Activated CD4-positive, alpha-beta memory T cell treated with anti-CD3 and anti-CD28 coated beads for 36 hours (primary cell): ENCODE measurements around the gene KCNIP1. TPM values are rescaled to one million over a fixed set of nuclear protein-coding genes. Genes with fewer than 3 reads are reported as not detected.

ENCODE experiments used
- CTCF ChIA-PET: fragments of 350-600 bp; sonication (Branson Sonifier 250); formaldehyde crosslinking; loops from one replicate; lab custom pipeline; 2021; ENCODE audit warnings: antibody characterized with exemption, inconsistent platforms; lab: Charles Lee
- POLR2A ChIA-PET: fragments of 350-600 bp; sonication (Branson Sonifier 250); formaldehyde crosslinking; loops from one replicate; lab custom pipeline; 2021; ENCODE audit warnings: antibody characterized with exemption; lab: Charles Lee
- DNase-seq: peaks from one replicate; pipeline ENCODE4 v3.0.0-alpha.2; 2020
- H3K27ac Mint-ChIP-seq: one replicate; pipeline ENCODE4 v1.8.0; 2021; ENCODE audit warnings: mixed read lengths
- H3K27me3 Mint-ChIP-seq: one replicate; pipeline ENCODE4 v1.8.0; 2021; ENCODE audit warnings: mixed read lengths
- H3K36me3 Mint-ChIP-seq: one replicate; pipeline ENCODE4 v1.8.0; 2021; ENCODE audit warnings: mixed read lengths
- H3K4me1 Mint-ChIP-seq: one replicate; pipeline ENCODE4 v1.8.0; 2021; ENCODE audit warnings: low read depth, mixed read lengths
- H3K4me3 Mint-ChIP-seq: one replicate; pipeline ENCODE4 v1.8.0; 2021; ENCODE audit warnings: mild to moderate bottlenecking, mixed read lengths
- H3K9me3 Mint-ChIP-seq: one replicate; pipeline ENCODE4 v1.8.0; 2021; ENCODE audit warnings: mixed read lengths
- intact Hi-C: fragments of 100-400 bp; cut with micrococcal nuclease; formaldehyde crosslinking; loops from one replicate; pipeline ENCODE4 v1.15.1; 2023
- total RNA-seq, 2 experiments: library from RNA; stranded (reverse); gene quantifications; one replicate each; pipeline ENCODE4 v1.2.3, GENCODE V29; 2021

The KCNIP1 gene
- total RNA-seq, 2 experiments from 2014 or later = not detected

DNA sequence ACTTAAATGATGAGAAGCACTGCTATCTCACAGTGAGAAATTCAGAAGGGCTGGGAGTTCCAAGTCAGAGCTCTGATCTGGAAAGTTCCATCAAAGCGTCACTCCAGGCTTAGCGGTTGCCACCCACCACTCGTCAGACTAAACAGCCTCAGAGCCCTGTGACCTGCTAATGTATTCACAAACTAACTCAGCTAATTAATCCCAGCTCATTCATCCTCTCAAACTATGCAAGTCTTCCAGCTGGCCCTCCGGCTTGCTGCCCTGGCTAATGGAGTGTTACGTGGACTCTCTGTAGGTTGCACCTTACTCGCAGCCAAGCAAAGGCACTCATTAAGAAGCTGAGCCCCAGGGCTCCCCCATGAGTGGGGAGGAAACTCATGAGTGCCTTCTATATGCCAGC is 197.5 kb downstream of the KCNIP1 start:
- intact Hi-C loops = no loop called here

GRCh38 chr5:170704417-170705192 is 200.8 kb downstream of the KCNIP1 start:
- no peak overlapping the region for H3K27ac Mint-ChIP-seq
- peaks cover 4% of the 10 kb centered on the region for H3K27me3 Mint-ChIP-seq
- H3K36me3 Mint-ChIP-seq = no peaks in the 10 kb centered on the region
- ChIA-PET POLR2A (no interaction called here), CTCF (interaction anchor here (1.5 kb wide), 1 partner anchor 66 kb away, joined by 3 read pairs; no protein-coding TSS in a partner anchor)
- H3K9me3 Mint-ChIP-seq = no peaks in the 10 kb centered on the region
- H3K4me3 Mint-ChIP-seq = no peak overlapping the region
- no peak for DNase-seq
- intact Hi-C loops = no loop called here
- no peaks in the 10 kb centered on the region for H3K4me1 Mint-ChIP-seq

More for the DNA sequence above, 197.5 kb downstream of the KCNIP1 start:
- Mint-ChIP-seq H3K27ac (no peak overlapping the region), H3K4me1 (no peaks in the 10 kb centered on the region), H3K4me3 (no peak overlapping the region), H3K27me3 (peaks cover 7% of the 10 kb centered on the region), H3K36me3 (no peaks in the 10 kb centered on the region), H3K9me3 (no peaks in the 10 kb centered on the region)
- ChIA-PET CTCF (no interaction called here), POLR2A (no interaction called here)
- DNase-seq = no peak

- Mint-ChIP-seq H3K4me1 (no peaks in the 10 kb centered on the region), H3K27me3 (peaks cover 9% of the 10 kb centered on the region), H3K9me3 (no peaks in the 10 kb centered on the region), H3K36me3 (no peaks in the 10 kb centered on the region), H3K4me3 (no peak overlapping the region), H3K27ac (no peak overlapping the region)
- no peak for DNase-seq
- ChIA-PET CTCF (no interaction called here), POLR2A (no interaction called here)
- intact Hi-C loops = no loop called here
Observed at GRCh38 chr5:170709640-170710039, 205.8 kb downstream of the KCNIP1 start.

GRCh38 chr5:170711300-170711699 is 207.5 kb downstream of the KCNIP1 start:
- H3K27me3 Mint-ChIP-seq = peaks cover 10% of the 10 kb centered on the region
- H3K4me3 Mint-ChIP-seq = no peak overlapping the region
- no peak for DNase-seq
- ChIA-PET POLR2A (no interaction called here), CTCF (no interaction called here)
- no peaks in the 10 kb centered on the region for H3K9me3 Mint-ChIP-seq
- H3K36me3 Mint-ChIP-seq = no peaks in the 10 kb centered on the region
- no peaks in the 10 kb centered on the region for H3K4me1 Mint-ChIP-seq
- intact Hi-C loops = no loop called here
- H3K27ac Mint-ChIP-seq = no peak overlapping the region

DNA sequence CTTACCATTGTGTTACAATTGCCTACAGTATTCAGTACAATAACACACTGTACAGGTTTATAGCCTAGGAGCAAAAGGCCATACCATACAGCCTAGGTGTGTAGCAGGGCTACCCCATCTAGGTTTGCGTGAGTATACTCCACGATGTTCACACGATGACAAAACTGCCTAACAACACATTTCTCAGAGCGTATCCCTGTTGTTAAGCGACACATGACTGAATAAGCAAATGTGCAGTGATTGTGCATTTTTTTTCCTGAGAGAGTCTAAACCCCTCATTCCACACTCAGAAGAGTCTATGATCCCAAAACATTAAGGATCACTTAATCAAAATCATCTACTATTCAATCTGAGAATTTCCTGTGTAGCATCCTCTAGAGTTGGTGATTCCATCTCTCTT is 211.3 kb downstream of the KCNIP1 start:
- POLR2A ChIA-PET = no interaction called here
- CTCF ChIA-PET = no interaction called here
- no peak for DNase-seq
- Mint-ChIP-seq H3K27ac (no peak overlapping the region), H3K27me3 (peaks cover 22% of the 10 kb centered on the region), H3K4me1 (no peaks in the 10 kb centered on the region), H3K9me3 (no peaks in the 10 kb centered on the region), H3K4me3 (no peak overlapping the region), H3K36me3 (no peaks in the 10 kb centered on the region)
- intact Hi-C loops = no loop called here

- H3K4me3 Mint-ChIP-seq = no peak overlapping the region
- intact Hi-C loops = no loop called here
- no peaks in the 10 kb centered on the region for H3K36me3 Mint-ChIP-seq
- no peak for DNase-seq
- ChIA-PET CTCF (no interaction called here), POLR2A (no interaction called here)
- no peaks in the 10 kb centered on the region for H3K9me3 Mint-ChIP-seq
- peaks cover 19% of the 10 kb centered on the region for H3K27me3 Mint-ChIP-seq
- H3K4me1 Mint-ChIP-seq = no peaks in the 10 kb centered on the region
- no peak overlapping the region for H3K27ac Mint-ChIP-seq
Observed at GRCh38 chr5:170716396-170716795, 212.6 kb downstream of the KCNIP1 start.

DNA sequence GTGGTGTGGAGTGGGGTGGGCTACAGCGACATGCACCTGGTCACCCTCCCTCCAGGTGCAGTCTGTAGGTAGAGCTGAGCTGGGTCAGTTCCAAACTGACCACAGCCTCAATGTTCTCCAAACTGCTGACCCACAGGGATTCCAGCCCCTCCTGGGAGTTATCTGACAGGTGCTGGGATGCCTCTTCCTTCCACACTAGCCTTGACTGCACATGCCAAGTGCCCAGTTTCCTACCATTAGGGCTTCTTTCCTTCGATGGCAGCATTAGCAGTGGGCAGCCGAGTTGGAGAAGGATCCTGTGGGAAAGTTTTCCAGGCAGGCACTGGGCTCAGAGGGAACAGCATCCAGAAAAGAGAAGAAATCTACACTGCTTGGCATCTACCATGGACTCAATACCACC is 215.7 kb downstream of the KCNIP1 start:
- no peaks in the 10 kb centered on the region for H3K4me1 Mint-ChIP-seq
- H3K36me3 Mint-ChIP-seq = no peaks in the 10 kb centered on the region
- peaks cover 31% of the 10 kb centered on the region for H3K27me3 Mint-ChIP-seq
- H3K9me3 Mint-ChIP-seq = no peaks in the 10 kb centered on the region
- intact Hi-C loops = no loop called here
- no peak overlapping the region for H3K27ac Mint-ChIP-seq
- ChIA-PET CTCF (no interaction called here), POLR2A (no interaction called here)
- H3K4me3 Mint-ChIP-seq = no peak overlapping the region
- no peak for DNase-seq

GRCh38 chr5:170720179-170720578 is 216.4 kb downstream of the KCNIP1 start:
- ChIA-PET CTCF (no interaction called here), POLR2A (no interaction called here)
- Mint-ChIP-seq H3K9me3 (no peaks in the 10 kb centered on the region), H3K27me3 (peaks cover 33% of the 10 kb centered on the region), H3K27ac (no peak overlapping the region), H3K36me3 (no peaks in the 10 kb centered on the region), H3K4me3 (no peak overlapping the region), H3K4me1 (no peaks in the 10 kb centered on the region)
- DNase-seq = no peak
- intact Hi-C loops = no loop called here

GRCh38 chr5:170720984-170721383 is 217.2 kb downstream of the KCNIP1 start:
- Mint-ChIP-seq H3K36me3 (no peaks in the 10 kb centered on the region), H3K27me3 (peaks cover 33% of the 10 kb centered on the region), H3K9me3 (no peaks in the 10 kb centered on the region), H3K4me1 (no peaks in the 10 kb centered on the region), H3K27ac (no peak overlapping the region), H3K4me3 (no peak overlapping the region)
- intact Hi-C loops = no loop called here
- ChIA-PET POLR2A (no interaction called here), CTCF (no interaction called here)
- no peak for DNase-seq

DNA sequence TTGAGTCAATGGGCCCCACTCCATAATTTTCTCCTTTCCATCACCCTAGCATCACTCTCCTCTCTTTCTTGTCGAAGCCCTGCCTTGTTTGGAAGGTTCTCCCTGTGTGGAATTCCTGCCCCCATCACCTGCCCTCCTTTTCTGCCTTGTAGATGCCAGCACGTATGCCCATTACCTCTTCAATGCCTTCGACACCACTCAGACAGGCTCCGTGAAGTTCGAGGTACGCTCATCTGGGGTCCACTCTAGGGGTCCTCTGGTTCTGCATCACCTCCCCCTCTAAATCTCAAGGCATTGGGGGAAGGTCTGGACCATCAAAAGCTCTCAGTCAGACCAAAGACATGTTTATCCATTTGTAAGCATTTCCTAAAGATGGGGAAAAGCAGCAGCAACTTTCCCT is 217.9 kb downstream of the KCNIP1 start:
- intact Hi-C loops = no loop called here
- no peak overlapping the region for H3K4me3 Mint-ChIP-seq
- no peaks in the 10 kb centered on the region for H3K9me3 Mint-ChIP-seq
- no peak for DNase-seq
- ChIA-PET POLR2A (no interaction called here), CTCF (no interaction called here)
- H3K27me3 Mint-ChIP-seq = peaks cover 33% of the 10 kb centered on the region
- H3K27ac Mint-ChIP-seq = no peak overlapping the region
- no peaks in the 10 kb centered on the region for H3K4me1 Mint-ChIP-seq
- no peaks in the 10 kb centered on the region for H3K36me3 Mint-ChIP-seq

DNA sequence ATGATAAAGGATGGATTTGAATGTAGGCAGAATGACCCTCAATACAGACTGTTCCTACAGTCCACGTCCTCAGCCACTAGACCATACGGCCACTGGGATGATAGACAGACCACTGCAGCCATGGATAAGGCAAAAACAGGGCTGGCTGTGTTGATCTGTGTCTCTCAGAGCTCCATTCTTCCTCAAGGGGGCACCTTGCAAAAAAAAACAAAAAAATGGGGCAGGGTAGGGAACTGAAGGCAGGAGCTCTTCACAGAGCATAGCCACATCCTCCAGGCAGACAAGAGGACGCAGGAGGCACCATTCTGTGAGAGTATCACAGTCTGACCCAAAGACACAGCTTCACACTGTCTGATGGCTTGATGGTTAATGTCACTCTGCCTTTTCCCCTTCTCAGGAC is 218.5 kb downstream of the KCNIP1 start:
- intact Hi-C loops = no loop called here
- no peak for DNase-seq
- no peak overlapping the region for H3K4me3 Mint-ChIP-seq
- no peaks in the 10 kb centered on the region for H3K36me3 Mint-ChIP-seq
- no peaks in the 10 kb centered on the region for H3K9me3 Mint-ChIP-seq
- ChIA-PET POLR2A (no interaction called here), CTCF (no interaction called here)
- peaks cover 33% of the 10 kb centered on the region for H3K27me3 Mint-ChIP-seq
- H3K27ac Mint-ChIP-seq = no peak overlapping the region
- no peaks in the 10 kb centered on the region for H3K4me1 Mint-ChIP-seq

GRCh38 chr5:170731052-170731451 is 227.2 kb downstream of the KCNIP1 start:
- no peak for DNase-seq
- Mint-ChIP-seq H3K4me3 (no peak overlapping the region), H3K9me3 (peaks cover 3% of the 10 kb centered on the region), H3K27me3 (peaks cover 1% of the 10 kb centered on the region), H3K27ac (no peak overlapping the region), H3K4me1 (no peaks in the 10 kb centered on the region), H3K36me3 (no peaks in the 10 kb centered on the region)
- POLR2A ChIA-PET = no interaction called here
- CTCF ChIA-PET = no interaction called here
- intact Hi-C loops = no loop called here

DNA sequence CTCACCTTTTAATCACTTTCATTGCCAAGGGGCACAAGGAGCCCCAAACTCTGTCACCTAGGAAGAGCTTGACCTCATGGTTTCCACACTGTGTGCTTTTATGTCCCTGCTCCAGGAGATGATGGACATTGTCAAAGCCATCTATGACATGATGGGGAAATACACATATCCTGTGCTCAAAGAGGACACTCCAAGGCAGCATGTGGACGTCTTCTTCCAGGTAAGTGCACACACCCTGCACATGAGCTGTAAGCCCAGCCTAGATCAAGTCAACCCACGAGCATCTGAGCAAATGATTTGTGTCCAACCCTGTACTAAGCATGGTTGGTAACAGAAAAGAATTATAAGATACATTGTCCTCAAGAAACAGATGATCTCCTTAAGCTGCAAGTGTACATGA is 228.9 kb downstream of the KCNIP1 start:
- DNase-seq = no peak
- intact Hi-C loops = no loop called here
- POLR2A ChIA-PET = no interaction called here
- Mint-ChIP-seq H3K4me3 (no peak overlapping the region), H3K4me1 (no peaks in the 10 kb centered on the region), H3K27ac (no peak overlapping the region), H3K9me3 (peaks cover 3% of the 10 kb centered on the region), H3K27me3 (peaks cover 6% of the 10 kb centered on the region), H3K36me3 (no peaks in the 10 kb centered on the region)
- CTCF ChIA-PET = no interaction called here
